K562 (cell line): ENCODE results near the gene ZNF761. TPM values are rescaled to one million over a fixed set of nuclear protein-coding genes. Genes with fewer than 3 reads are reported as not detected.
"Not testable (repeated sequence)": the region's sequence is repeated elsewhere in the genome, so short reads cannot be mapped to it uniquely, and the experiment has no call there.

Source experiments
- ATAC-seq: fragments of 200-7000 bp; cut with Tn5 transposase; 3 replicates; pipeline ENCODE4 v1.9.1; 2020; ENCODE audit warnings: moderate library complexity
- BruUV-seq: library from RNA; stranded (reverse); fragments of 400-500 nt; replicated peaks from 2 replicates; lab custom pipeline; 2021; lab: Mats Ljungman, UMichigan
- CTCF ChIA-PET: fragments of 300-600 bp; formaldehyde crosslinking; extraction: SDS; loops from one replicate; lab custom pipeline; 2021; ENCODE audit warnings: low intra/inter-chr PET ratio; lab: Yijun Ruan, JAX
- POLR2A ChIA-PET: fragments of 300-600, 350-650 bp; sonication (Branson Sonifier 250); formaldehyde crosslinking; extraction: SDS; loops from one replicate; lab custom pipeline; 2021; ENCODE audit warnings: antibody characterized with exemption, inconsistent platforms; lab: Yijun Ruan, JAX
- DNase-seq, 4 experiments: peaks; one replicate each; pipeline versions ENCODE4 v3.0.0 to v3.0.0-alpha.2; 2011 to 2018; ENCODE audit warnings: low spot score in 3 of 4, mixed read lengths in 3 of 4; ENCODE audit errors: extremely low read depth in 1 of 4
- FAIRE-seq: peaks from 2 replicates; lab custom pipeline; 2011; peaks lifted over from hg19 to GRCh38; lab: Jason Lieb, UNC
- H2AFZ ChIP-seq: 2 replicates; pipeline ENCODE4 v1.6.0; 2011; ENCODE audit warnings: low read depth, low read length, control low read depth, inconsistent platforms
- H3K27ac ChIP-seq: fragments of 200-600 bp; 3 replicates; pipeline ENCODE4 v1.8.0; 2011; ENCODE audit warnings: low read depth, mild to moderate bottlenecking, control low read depth, inconsistent platforms, low read length, moderate library complexity, mixed read lengths; ENCODE audit errors: extremely low read depth
- H3K27me3 ChIP-seq, 2 experiments: fragments of 300-600 bp in 1 of 2; 2 replicates in 1 of 2; 3 replicates in 1 of 2; pipeline versions ENCODE4 v1.6.0 to v1.8.0; 2011; ENCODE audit warnings: inconsistent platforms in 2 of 2, low read length in 2 of 2, mild to moderate bottlenecking in 1 of 2, mixed read lengths in 1 of 2, moderate library complexity in 1 of 2; ENCODE audit not compliant: control insufficient read depth in 2 of 2, insufficient read depth in 2 of 2
- H3K36me3 ChIP-seq: fragments of 300-600 bp; 3 replicates; pipeline ENCODE4 v1.8.0; 2011; ENCODE audit warnings: mild to moderate bottlenecking, low read length, inconsistent platforms; ENCODE audit not compliant: control insufficient read depth, insufficient read depth
- H3K4me1 ChIP-seq, 2 experiments: fragments of 200-600 bp in 1 of 2; replicated peaks in 1 of 2; 2 replicates in 1 of 2; 3 replicates in 1 of 2; pipeline versions ENCODE4 v1.5.1 to v1.8.0; 2011; ENCODE audit warnings: inconsistent platforms in 2 of 2, low read length in 2 of 2, mild to moderate bottlenecking in 1 of 2, mixed read lengths in 1 of 2, moderate library complexity in 1 of 2; ENCODE audit not compliant: control insufficient read depth in 2 of 2, insufficient read depth in 2 of 2
- H3K4me2 ChIP-seq: 2 replicates; pipeline ENCODE4 v1.6.1; 2011; ENCODE audit warnings: low read length, control low read depth, inconsistent platforms, mixed read lengths; ENCODE audit not compliant: insufficient read depth
- H3K4me3 ChIP-seq: fragments of 200-600 bp; sonication (generic), shearing (Covaris generic); 2 replicates; pipeline ENCODE4 v1.5.1; 2016; ENCODE audit warnings: control low read depth, inconsistent platforms
- H3K79me2 ChIP-seq: fragments of 200-600 bp; 3 replicates; pipeline ENCODE4 v1.8.0; 2011; ENCODE audit warnings: low read length, inconsistent platforms; ENCODE audit not compliant: control insufficient read depth, insufficient read depth
- H3K9ac ChIP-seq, 2 experiments: 2 replicates each; pipeline versions ENCODE4 v1.6.0 to v1.6.1; 2011; ENCODE audit warnings: low read depth in 2 of 2, low read length in 2 of 2, control low read depth in 1 of 2, inconsistent platforms in 1 of 2, mild to moderate bottlenecking in 1 of 2, mixed read lengths in 1 of 2; ENCODE audit not compliant: insufficient read depth in 1 of 2
- H3K9me1 ChIP-seq: one replicate; pipeline ENCODE4 v1.6.0; 2011; ENCODE audit warnings: inconsistent platforms, mild to moderate bottlenecking, low read length, moderate library complexity; ENCODE audit not compliant: control insufficient read depth, insufficient read depth
- H3K9me3 ChIP-seq: replicated peaks from 2 replicates; pipeline ENCODE4 v1.5.1; 2011; ENCODE audit warnings: low read depth, low read length, inconsistent platforms; ENCODE audit not compliant: control insufficient read depth, insufficient read depth
- H4K20me1 ChIP-seq: replicated peaks from 2 replicates; pipeline ENCODE4 v1.6.1; 2011; ENCODE audit warnings: low read length, inconsistent platforms, mixed read lengths; ENCODE audit not compliant: control insufficient read depth, insufficient read depth
- GABPB1 ChIP-seq: sonication (generic); formaldehyde crosslinking; IDR thresholded peaks from 2 replicates; pipeline ENCODE4 v1.8.0; 2022; ENCODE audit warnings: mild to moderate bottlenecking, missing genetic modification reagents
- WGBS: fragments of 100-300 bp; shearing (Covaris generic); methylation state at CpG from one replicate; pipeline ENCODE4 v1.1.6; 2016; ENCODE audit warnings: low coverage, mixed read lengths; ENCODE audit not compliant: insufficient coverage; ENCODE audit errors: missing lambda C conversion rate; 5-methylcytosine and 5-hydroxymethylcytosine counted together
- in situ Hi-C: fragments of 300-500 bp; cut with MboI; formaldehyde crosslinking; loops from 4 replicates; pipeline ENCODE4 v1.15.0; 2018; ENCODE audit warnings: inconsistent platforms, mixed read lengths
- intact Hi-C: fragments of 100-400 bp; cut with micrococcal nuclease; formaldehyde crosslinking; loops from 2 replicates; pipeline ENCODE4 v1.14.2; 2022
- polyA plus RNA-seq, 8 experiments: library from polyadenylated mRNA; depleted of rRNA in 4 of 8; stranded (reverse) in 5 of 8; unstranded in 3 of 8; fragments of >200 nt; fragmentation: Nextera tagmentation in 2 of 8; fragmentation: Illumina TruSeq in 1 of 8; extraction: Ambion mirVana in 2 of 8; extraction: Trizol in 1 of 8; gene quantifications; 2 replicates each; pipeline versions ENCODE4 v1.2.1 to v1.2.3, GENCODE V29; 2011 to 2014; ENCODE audit warnings: inconsistent platforms in 1 of 8, missing spikeins in 1 of 8
- total RNA-seq, 7 experiments: library from RNA; depleted of rRNA in 6 of 7; stranded (reverse); fragments of >200 nt in 6 of 7; fragmentation: Illumina TruSeq in 2 of 7; extraction: Trizol in 2 of 7; gene quantifications; 2 replicates each; pipeline versions ENCODE4 v1.2.1 to v1.2.3, GENCODE V29; 2011 to 2021; ENCODE audit warnings: low replicate concordance in 1 of 7
- TF ChIP-seq, protein P1 (sequence below): fragments of 450-650 bp; IDR thresholded peaks from 2 replicates; pipeline ENCODE4 v1.6.1; 2014; ENCODE audit warnings: low read depth, mild to moderate bottlenecking, moderate library complexity, borderline replicate concordance
- TF ChIP-seq, protein P2 (sequence below): fragments of 450-650 bp; IDR thresholded peaks from 2 replicates; pipeline ENCODE4 v1.6.1; 2016; ENCODE audit warnings: borderline replicate concordance

The ZNF761 gene
- total and polyA plus RNA-seq, 9 of the 15 experiments (the other 6 are each of a cell fraction or from before 2014, with no cell fraction given): 10.3 to 30.2 (median 17.0) TPM

DNA sequence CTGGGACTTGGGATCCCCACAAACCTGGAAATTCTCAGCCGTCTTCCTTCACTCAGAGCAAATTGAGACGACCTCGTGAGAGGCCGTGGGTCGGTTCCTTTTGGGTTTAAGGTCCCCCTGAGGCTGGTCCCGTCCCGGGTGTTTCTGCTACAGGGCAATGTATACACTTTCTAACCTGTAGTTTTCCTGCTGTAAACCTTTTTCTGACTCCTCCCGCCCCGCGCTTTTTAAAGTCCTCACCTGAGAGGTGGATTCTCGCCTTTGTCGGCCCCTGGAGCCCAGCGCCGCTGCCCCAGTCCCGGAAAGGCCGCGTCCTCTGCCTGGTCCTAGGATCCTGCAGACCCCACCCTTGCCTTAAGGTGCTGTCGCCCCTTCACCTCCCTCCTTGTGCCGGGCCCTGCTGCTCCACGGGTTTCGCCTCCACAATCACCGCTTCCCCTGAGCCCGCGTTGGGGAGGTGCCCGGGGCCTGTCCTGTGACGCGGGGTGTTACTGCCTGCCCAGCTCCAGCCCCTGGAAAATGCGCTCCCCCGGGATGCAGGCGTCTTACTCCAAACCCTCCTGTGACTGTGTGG is 391 bp downstream of the ZNF761 start (continued):
- TF ChIP-seq GABPB1 (CRISPR knock-in tag): no peak; the same call in 1 of the 2 replicates
- TF ChIP-seq, protein P1, sequence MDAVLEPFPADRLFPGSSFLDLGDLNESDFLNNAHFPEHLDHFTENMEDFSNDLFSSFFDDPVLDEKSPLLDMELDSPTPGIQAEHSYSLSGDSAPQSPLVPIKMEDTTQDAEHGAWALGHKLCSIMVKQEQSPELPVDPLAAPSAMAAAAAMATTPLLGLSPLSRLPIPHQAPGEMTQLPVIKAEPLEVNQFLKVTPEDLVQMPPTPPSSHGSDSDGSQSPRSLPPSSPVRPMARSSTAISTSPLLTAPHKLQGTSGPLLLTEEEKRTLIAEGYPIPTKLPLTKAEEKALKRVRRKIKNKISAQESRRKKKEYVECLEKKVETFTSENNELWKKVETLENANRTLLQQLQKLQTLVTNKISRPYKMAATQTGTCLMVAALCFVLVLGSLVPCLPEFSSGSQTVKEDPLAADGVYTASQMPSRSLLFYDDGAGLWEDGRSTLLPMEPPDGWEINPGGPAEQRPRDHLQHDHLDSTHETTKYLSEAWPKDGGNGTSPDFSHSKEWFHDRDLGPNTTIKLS: peak; percentile 20; the same call in 1 of the 2 replicates
- TF ChIP-seq, protein P2, sequence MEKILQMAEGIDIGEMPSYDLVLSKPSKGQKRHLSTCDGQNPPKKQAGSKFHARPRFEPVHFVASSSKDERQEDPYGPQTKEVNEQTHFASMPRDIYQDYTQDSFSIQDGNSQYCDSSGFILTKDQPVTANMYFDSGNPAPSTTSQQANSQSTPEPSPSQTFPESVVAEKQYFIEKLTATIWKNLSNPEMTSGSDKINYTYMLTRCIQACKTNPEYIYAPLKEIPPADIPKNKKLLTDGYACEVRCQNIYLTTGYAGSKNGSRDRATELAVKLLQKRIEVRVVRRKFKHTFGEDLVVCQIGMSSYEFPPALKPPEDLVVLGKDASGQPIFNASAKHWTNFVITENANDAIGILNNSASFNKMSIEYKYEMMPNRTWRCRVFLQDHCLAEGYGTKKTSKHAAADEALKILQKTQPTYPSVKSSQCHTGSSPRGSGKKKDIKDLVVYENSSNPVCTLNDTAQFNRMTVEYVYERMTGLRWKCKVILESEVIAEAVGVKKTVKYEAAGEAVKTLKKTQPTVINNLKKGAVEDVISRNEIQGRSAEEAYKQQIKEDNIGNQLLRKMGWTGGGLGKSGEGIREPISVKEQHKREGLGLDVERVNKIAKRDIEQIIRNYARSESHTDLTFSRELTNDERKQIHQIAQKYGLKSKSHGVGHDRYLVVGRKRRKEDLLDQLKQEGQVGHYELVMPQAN: peak; percentile 80
- TF ChIP-seq, all 486 proteins: peak for 19

DNA sequence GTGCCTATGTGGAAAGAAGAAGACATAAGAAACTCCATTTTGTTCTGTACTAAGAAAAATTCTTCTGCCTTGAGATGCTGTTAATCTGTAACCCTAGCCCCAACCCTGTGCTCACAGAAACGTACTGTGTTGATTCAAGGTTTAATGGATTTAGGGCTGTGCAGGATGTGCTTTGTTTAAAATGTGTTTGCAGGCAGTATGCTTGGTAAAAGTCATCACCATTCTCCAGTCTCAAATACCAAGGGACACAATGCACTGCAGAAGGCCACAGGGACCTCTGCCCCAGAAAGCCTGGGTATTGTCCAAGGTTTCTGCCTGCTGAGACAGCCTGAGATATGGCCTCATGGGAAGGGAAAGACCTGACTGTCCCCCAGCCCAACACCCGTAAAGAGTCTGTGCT is 12.0 kb downstream of the ZNF761 start:
- ATAC-seq, POLR2A ChIA-PET, H3K27me3 ChIP-seq, H3K79me2 ChIP-seq, H3K9me1 ChIP-seq, DNase-seq, H3K4me3 ChIP-seq, H3K9ac ChIP-seq, CTCF ChIA-PET, intact Hi-C loops, in situ Hi-C loops, H3K9me3 ChIP-seq, BruUV-seq, H3K27ac ChIP-seq, H2AFZ ChIP-seq, FAIRE-seq, H3K4me2 ChIP-seq, H3K4me1 ChIP-seq, H4K20me1 ChIP-seq: not testable (repeated sequence)
- WGBS: 89% methylated on average over 2 of the region's 2 CpGs
- H3K36me3 ChIP-seq: peaks cover 34% of the 10 kb centered on the region

DNA sequence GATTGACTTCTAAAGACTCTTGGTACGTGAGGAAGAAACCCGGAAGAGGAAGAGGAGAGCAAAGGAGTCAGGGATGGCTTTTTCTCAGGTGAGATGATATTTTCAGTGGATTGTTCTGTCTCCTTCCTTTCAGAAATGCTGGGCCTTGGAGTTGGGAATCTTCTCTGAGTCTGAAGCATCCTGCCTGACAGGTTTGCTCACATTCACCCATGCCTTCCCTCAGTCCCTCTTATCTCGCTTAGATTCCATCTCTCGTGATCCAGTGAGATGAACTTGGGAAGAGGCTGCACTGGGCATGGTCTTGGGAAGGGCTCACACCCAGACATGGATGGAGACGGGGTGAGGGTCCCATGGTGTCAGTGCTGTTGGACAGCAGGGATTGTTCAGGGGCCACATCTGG is 15.4 kb downstream of the ZNF761 start:
- 98% methylated on average over 5 of the region's 5 CpGs for WGBS
- CTCF ChIA-PET, H3K4me1 ChIP-seq, H3K4me3 ChIP-seq, intact Hi-C loops, DNase-seq, H2AFZ ChIP-seq, H3K9ac ChIP-seq, H3K27me3 ChIP-seq, ATAC-seq, BruUV-seq, FAIRE-seq, POLR2A ChIA-PET, in situ Hi-C loops, H3K4me2 ChIP-seq, H4K20me1 ChIP-seq, H3K79me2 ChIP-seq, H3K9me1 ChIP-seq, H3K27ac ChIP-seq: not testable (repeated sequence)
- H3K36me3 ChIP-seq: peaks cover 37% of the 10 kb centered on the region
- peaks cover 10% of the 10 kb centered on the region for H3K9me3 ChIP-seq
